ENCODE data around the gene GPC6. TPM values are rescaled to one million over a fixed set of nuclear protein-coding genes. Genes with fewer than 3 reads are reported as not detected.

The GPC6 gene
- total and polyA plus RNA-seq, 4 donors = 5.9 to 29.1 (median 18.2) TPM

DNA sequence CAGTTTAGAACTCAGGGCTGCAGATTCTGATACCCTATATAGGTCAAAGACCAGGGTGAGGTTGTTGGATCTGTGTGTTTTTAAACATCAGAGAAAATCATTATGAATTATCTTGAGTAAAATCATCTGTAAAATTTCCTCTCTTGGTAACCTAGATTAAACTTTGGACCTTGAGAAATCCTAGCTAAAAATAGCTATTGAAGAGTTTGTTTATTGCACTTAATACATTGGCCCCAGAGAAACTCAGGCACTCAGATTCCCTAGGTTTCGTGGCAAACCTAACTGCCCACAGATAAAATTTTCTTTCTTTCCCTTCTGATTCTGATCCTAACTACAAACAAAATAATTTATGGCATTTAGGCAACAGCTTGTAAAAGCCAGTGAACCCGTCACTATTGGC, 102.3 kb downstream of the GPC6 start (continued):
- TF ChIP-seq ZBTB33 (IDR thresholded peaks at IDR 0.05) (no peak), RAD21 (IDR thresholded peaks at IDR 0.05) (peak; percentile 27 to 43), HNF4G (IDR thresholded peaks at IDR 0.05) (peak; percentile 35)

DNA sequence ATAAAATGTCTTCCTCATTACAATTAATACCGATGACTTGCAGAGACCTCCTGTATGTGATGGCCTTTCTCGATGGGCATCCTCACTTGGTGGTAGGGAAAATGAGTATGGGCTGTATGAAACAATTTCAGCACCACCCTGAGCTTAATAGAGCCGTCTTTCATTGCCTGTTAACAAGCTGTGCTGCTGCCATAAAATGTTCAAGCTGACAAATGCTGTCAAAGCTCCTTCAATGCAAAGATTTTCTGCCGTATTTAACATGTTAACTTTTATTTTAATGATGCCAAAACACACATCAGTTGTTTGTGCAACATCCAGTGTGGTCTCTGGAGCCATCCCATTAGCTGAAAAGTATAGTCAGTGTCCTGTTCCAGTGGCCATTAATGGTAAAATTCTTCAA, 110.1 kb downstream of the GPC6 start:
- no peak for TF ChIP-seq SP1 (IDR thresholded peaks at IDR 0.05)
- TF ChIP-seq HNF4A (conservative IDR thresholded peaks at IDR 0.05) = no peak
- TF ChIP-seq, protein P1, sequence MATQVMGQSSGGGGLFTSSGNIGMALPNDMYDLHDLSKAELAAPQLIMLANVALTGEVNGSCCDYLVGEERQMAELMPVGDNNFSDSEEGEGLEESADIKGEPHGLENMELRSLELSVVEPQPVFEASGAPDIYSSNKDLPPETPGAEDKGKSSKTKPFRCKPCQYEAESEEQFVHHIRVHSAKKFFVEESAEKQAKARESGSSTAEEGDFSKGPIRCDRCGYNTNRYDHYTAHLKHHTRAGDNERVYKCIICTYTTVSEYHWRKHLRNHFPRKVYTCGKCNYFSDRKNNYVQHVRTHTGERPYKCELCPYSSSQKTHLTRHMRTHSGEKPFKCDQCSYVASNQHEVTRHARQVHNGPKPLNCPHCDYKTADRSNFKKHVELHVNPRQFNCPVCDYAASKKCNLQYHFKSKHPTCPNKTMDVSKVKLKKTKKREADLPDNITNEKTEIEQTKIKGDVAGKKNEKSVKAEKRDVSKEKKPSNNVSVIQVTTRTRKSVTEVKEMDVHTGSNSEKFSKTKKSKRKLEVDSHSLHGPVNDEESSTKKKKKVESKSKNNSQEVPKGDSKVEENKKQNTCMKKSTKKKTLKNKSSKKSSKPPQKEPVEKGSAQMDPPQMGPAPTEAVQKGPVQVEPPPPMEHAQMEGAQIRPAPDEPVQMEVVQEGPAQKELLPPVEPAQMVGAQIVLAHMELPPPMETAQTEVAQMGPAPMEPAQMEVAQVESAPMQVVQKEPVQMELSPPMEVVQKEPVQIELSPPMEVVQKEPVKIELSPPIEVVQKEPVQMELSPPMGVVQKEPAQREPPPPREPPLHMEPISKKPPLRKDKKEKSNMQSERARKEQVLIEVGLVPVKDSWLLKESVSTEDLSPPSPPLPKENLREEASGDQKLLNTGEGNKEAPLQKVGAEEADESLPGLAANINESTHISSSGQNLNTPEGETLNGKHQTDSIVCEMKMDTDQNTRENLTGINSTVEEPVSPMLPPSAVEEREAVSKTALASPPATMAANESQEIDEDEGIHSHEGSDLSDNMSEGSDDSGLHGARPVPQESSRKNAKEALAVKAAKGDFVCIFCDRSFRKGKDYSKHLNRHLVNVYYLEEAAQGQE (IDR thresholded peaks at IDR 0.05) = no peak
- no peak for TF ChIP-seq MAX (IDR thresholded peaks at IDR 0.05)
- no peak for TF ChIP-seq FOXA1 (IDR thresholded peaks at IDR 0.05)
- no peak for TF ChIP-seq ZBTB33 (IDR thresholded peaks at IDR 0.05)
- TF ChIP-seq HNF4G (IDR thresholded peaks at IDR 0.05) = no peak
- TF ChIP-seq YY1 (IDR thresholded peaks at IDR 0.05) = no peak
- TF ChIP-seq JUND (IDR thresholded peaks at IDR 0.05) = no peak
- TF ChIP-seq TAF1 (conservative IDR thresholded peaks at IDR 0.05) = no peak
- TF ChIP-seq GABPA (IDR thresholded peaks at IDR 0.05 in 1 of 2, conservative IDR thresholded peaks at IDR 0.05 in 1 of 2) = no peak
- TF ChIP-seq RXRA (IDR thresholded peaks at IDR 0.05) = no peak
- no peak for TF ChIP-seq RAD21 (IDR thresholded peaks at IDR 0.05)
- no peak for DNase-seq (ENCODE audit: low spot score)
- H3K4me1 ChIP-seq (ENCODE audit: control insufficient read depth in 4 of 4, insufficient read depth in 4 of 4, low read length in 3 of 4) = no peaks in the 10 kb centered on the region
- H3K27me3 ChIP-seq (ENCODE audit: control insufficient read depth in 4 of 4, insufficient read depth in 4 of 4, low read length in 3 of 4) = no peaks in the 10 kb centered on the region
- no peak overlapping the region for H3K27ac ChIP-seq (ENCODE audit: low read depth in 1 of 2, low read length in 2 of 2)
- no peak overlapping the region for H3K4me3 ChIP-seq (ENCODE audit: low read depth in 1 of 3, low read length in 3 of 3)
- H3K9me3 ChIP-seq (ENCODE audit: control insufficient read depth in 4 of 4, low read length in 3 of 4) = no peaks in the 10 kb centered on the region
- H3K36me3 ChIP-seq (ENCODE audit: control insufficient read depth in 4 of 4, insufficient read depth in 3 of 4, low read depth in 1 of 4, low read length in 3 of 4) = no peaks in the 10 kb centered on the region
- no peak overlapping the region for H3K9ac ChIP-seq (ENCODE audit: low read depth in 1 of 2, low read length in 2 of 2)
- 74% methylated on average over 4 of the region's 4 CpGs for WGBS

- Histone ChIP-seq H3K27me3 (ENCODE audit: control insufficient read depth in 4 of 4, insufficient read depth in 4 of 4, low read length in 3 of 4) (no peaks in the 10 kb centered on the region), H3K4me3 (ENCODE audit: low read depth in 1 of 3, low read length in 3 of 3) (no peak overlapping the region), H3K9ac (ENCODE audit: low read depth in 1 of 2, low read length in 2 of 2) (no peak overlapping the region), H3K4me1 (ENCODE audit: control insufficient read depth in 4 of 4, insufficient read depth in 4 of 4, low read length in 3 of 4) (no peaks in the 10 kb centered on the region), H3K9me3 (ENCODE audit: control insufficient read depth in 4 of 4, low read length in 3 of 4) (no peaks in the 10 kb centered on the region), H3K27ac (ENCODE audit: low read depth in 1 of 2, low read length in 2 of 2) (no peak overlapping the region), H3K36me3 (ENCODE audit: control insufficient read depth in 4 of 4, insufficient read depth in 3 of 4, low read depth in 1 of 4, low read length in 3 of 4) (no peaks in the 10 kb centered on the region)
- no peak for DNase-seq (ENCODE audit: low spot score)
- WGBS = 91% methylated on average over 5 of the region's 5 CpGs
- no peak for TF ChIP-seq JUND (IDR thresholded peaks at IDR 0.05)
- TF ChIP-seq RXRA (IDR thresholded peaks at IDR 0.05) = no peak
- no peak for TF ChIP-seq NR2F2 (IDR thresholded peaks at IDR 0.05)
- TF ChIP-seq TAF1 (conservative IDR thresholded peaks at IDR 0.05) = no peak
- TF ChIP-seq, protein P1 (IDR thresholded peaks at IDR 0.05) = no peak
- TF ChIP-seq MAX (IDR thresholded peaks at IDR 0.05) = no peak
- no peak for TF ChIP-seq HNF4G (IDR thresholded peaks at IDR 0.05)
- no peak for TF ChIP-seq YY1 (IDR thresholded peaks at IDR 0.05)
- TF ChIP-seq FOXA2 (IDR thresholded peaks at IDR 0.05) = no peak
- TF ChIP-seq, protein P2, sequence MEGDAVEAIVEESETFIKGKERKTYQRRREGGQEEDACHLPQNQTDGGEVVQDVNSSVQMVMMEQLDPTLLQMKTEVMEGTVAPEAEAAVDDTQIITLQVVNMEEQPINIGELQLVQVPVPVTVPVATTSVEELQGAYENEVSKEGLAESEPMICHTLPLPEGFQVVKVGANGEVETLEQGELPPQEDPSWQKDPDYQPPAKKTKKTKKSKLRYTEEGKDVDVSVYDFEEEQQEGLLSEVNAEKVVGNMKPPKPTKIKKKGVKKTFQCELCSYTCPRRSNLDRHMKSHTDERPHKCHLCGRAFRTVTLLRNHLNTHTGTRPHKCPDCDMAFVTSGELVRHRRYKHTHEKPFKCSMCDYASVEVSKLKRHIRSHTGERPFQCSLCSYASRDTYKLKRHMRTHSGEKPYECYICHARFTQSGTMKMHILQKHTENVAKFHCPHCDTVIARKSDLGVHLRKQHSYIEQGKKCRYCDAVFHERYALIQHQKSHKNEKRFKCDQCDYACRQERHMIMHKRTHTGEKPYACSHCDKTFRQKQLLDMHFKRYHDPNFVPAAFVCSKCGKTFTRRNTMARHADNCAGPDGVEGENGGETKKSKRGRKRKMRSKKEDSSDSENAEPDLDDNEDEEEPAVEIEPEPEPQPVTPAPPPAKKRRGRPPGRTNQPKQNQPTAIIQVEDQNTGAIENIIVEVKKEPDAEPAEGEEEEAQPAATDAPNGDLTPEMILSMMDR (IDR thresholded peaks at IDR 0.05; ENCODE audit: low read depth, low read length, missing input control) = no peak
Measured at GRCh38 chr13:93338030-93338429, 111.4 kb downstream of the GPC6 start.

Measured in liver (tissue), 9 donors.